Hematopoietic multipotent progenitor cell (in vitro differentiated cells): ENCODE data around the gene ZNF649. TPM values are rescaled to one million over a fixed set of nuclear protein-coding genes. Genes with fewer than 3 reads are reported as not detected.

ENCODE experiments used
- DNase-seq, 3 donors: peaks; one replicate each; pipeline ENCODE4 v3.0.0-alpha.2; 2011 to 2015; ENCODE audit warnings: low read depth in 2 of 3, low spot score in 2 of 3
- total RNA-seq: library from RNA; depleted of rRNA; stranded (reverse); fragments of >200 nt; gene quantifications from one replicate; pipeline ENCODE4 v1.2.3, GENCODE V29; 2012

Gene ZNF649
- total RNA-seq, 1 donor = 7.5 TPM

DNA sequence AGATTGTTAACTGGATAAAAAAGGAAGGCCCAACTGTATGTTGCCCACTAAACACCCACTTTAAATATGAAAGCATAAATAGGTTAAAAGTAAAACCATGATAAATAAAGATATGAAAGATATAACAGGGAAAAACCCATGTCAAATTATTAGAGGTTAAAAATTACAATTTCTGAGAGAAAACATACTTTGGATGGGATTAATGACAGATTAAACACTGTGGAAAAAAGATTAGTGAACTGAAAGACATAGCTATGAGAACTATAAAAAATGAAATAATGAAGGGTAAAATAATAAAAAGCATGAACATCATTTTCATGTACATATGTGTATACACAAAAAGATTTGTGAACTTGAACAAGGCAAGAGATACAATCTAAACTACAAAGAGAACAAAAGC is 14.9 kb downstream of the ZNF649 start:
- no peak for DNase-seq

- DNase-seq = peak; percentile 37 to 89 (median 82)
Measured at GRCh38 chr19:51887522-51888498, 17.0 kb downstream of the ZNF649 start, which contains the start of gene ZNF577. TSS of gene ZNF577 (minus strand) at chr19:51887951. CDS start at chr19:51880382, 7,569 bp downstream.

DNA sequence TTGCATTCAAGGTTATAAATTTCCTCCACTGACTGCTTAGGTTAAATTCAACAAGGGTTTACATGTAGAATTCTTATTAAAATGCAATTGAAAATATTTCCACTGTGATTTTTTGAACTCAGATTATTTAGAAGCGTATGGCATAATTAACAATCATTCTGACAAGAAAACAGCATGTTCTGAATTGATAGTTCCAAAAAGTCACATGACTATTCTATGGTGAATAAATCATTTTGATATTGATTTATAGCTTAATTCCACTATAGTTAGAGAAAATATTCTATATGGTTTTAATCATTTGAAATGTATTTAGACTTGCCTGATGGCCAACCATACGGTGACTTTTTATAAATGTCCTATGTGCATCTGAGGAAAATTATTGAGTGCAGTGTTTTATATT is 20.1 kb downstream of the ZNF649 start:
- DNase-seq = no peak

DNA sequence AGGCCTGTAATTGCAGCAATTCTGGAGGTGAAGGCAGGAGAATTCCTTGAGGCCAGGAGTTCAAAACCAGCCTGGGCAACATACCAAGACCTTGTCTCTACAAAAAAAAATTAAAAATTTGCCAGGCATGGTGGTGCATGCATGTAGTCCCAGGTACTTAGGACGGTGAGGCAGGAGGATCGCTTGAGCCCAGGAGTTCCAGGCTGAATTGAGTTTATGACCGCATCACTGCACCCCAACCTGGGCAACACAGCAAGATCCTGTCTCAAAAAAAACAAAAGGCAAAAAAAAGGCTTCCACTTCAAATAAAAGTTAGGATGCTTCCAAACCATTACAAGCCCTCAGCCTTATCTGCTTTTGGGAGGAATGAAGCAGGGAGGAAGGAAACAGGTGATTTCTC is 22.3 kb downstream of the ZNF649 start:
- DNase-seq = no peak

- no peak for DNase-seq
Measured at GRCh38 chr19:51873097-51873496, 31.7 kb downstream of the ZNF649 start.

GRCh38 chr19:51861870-51862622 is 42.8 kb downstream of the ZNF649 start:
- DNase-seq = no peak

Other genes with a start within 250 kb of the ZNF649 start
- gene SPACA6, start 211.7 kb downstream of the ZNF649 start, total RNA-seq = 1.3 TPM
- gene HAS1, start 181.0 kb downstream of the ZNF649 start, total RNA-seq = under 0.01 TPM
- 7.3 TPM for gene FPR1, start 153.1 kb downstream of the ZNF649 start, total RNA-seq
- gene FPR2, start 143.8 kb downstream of the ZNF649 start, total RNA-seq = 0.54 TPM
- gene FPR3, start 109.9 kb downstream of the ZNF649 start, total RNA-seq = 0.27 TPM
- gene ZNF577, start 17.1 kb downstream of the ZNF649 start, total RNA-seq = 8.6 TPM
- gene ZNF613, start 22.5 kb upstream of the ZNF649 start, total RNA-seq = 3.5 TPM
- 8.1 TPM for gene ZNF350, start 81.8 kb upstream of the ZNF649 start, total RNA-seq
- 7.8 TPM for gene ZNF615, start 103.2 kb upstream of the ZNF649 start, total RNA-seq
- gene ZNF614, start 123.4 kb upstream of the ZNF649 start, total RNA-seq = 6.5 TPM
- gene ZNF432, start 143.8 kb upstream of the ZNF649 start, total RNA-seq = 6.5 TPM
- gene ZNF841, start 190.7 kb upstream of the ZNF649 start, total RNA-seq = 4.6 TPM
- 4.0 TPM for gene ZNF616, start 234.9 kb upstream of the ZNF649 start, total RNA-seq